Large intestine (tissue), 3 donors: ENCODE measurements around the gene FAM169A. TPM values are rescaled to one million over a fixed set of nuclear protein-coding genes. Genes with fewer than 3 reads are reported as not detected.
"Not testable (repeated sequence)": the region's sequence is repeated elsewhere in the genome, so short reads cannot be mapped to it uniquely, and the experiment has no call there.

Source experiments
- DNase-seq, 2 donors: peaks; one replicate each; pipeline versions ENCODE4 v3.0.0 to v3.0.0-alpha.2; 2013
- H3K27ac ChIP-seq: one replicate; pipeline ENCODE4 v1.5.1; 2013; ENCODE audit warnings: low read length
- H3K27me3 ChIP-seq: 2 replicates; pipeline ENCODE4 v1.6.1; 2013; ENCODE audit warnings: low read length; ENCODE audit not compliant: control insufficient read depth, insufficient read depth
- H3K36me3 ChIP-seq: 2 replicates; pipeline ENCODE4 v1.6.1; 2013; ENCODE audit warnings: low read length; ENCODE audit not compliant: control insufficient read depth, insufficient read depth
- H3K4me1 ChIP-seq: one replicate; pipeline ENCODE4 v1.6.1; 2013; ENCODE audit warnings: low read length; ENCODE audit not compliant: control insufficient read depth, insufficient read depth
- H3K4me3 ChIP-seq: one replicate; pipeline ENCODE4 v1.5.1; 2013; ENCODE audit warnings: low read length
- H3K9me3 ChIP-seq: one replicate; pipeline ENCODE4 v1.6.1; 2013; ENCODE audit warnings: mild to moderate bottlenecking, low read depth, low read length, moderate library complexity; ENCODE audit not compliant: control insufficient read depth
- WGBS: methylation state at CpG from one replicate; pipeline ENCODE4 v1.1.5; 2013; ENCODE audit warnings: low lambda C conversion rate; ENCODE audit not compliant: insufficient coverage; 5-methylcytosine and 5-hydroxymethylcytosine counted together
- polyA plus RNA-seq: library from polyadenylated mRNA; unstranded; fragments of 120-200 nt; gene quantifications from one replicate; pipeline ENCODE4 v1.2.1, GENCODE V29; 2013

FAM169A gene
- polyA plus RNA-seq, 1 donor: 3.7 TPM

- Histone ChIP-seq H3K4me1 (peaks cover 12% of the 10 kb centered on the region), H3K27me3 (peaks cover 19% of the 10 kb centered on the region)
- not testable (repeated sequence) for DNase-seq, H3K4me3 ChIP-seq, H3K27ac ChIP-seq, H3K9me3 ChIP-seq, H3K36me3 ChIP-seq
- no CpG with 5 or more reads among the region's 10 CpGs for WGBS
Observed at GRCh38 chr5:74869414-74869813, 3.2 kb upstream of the FAM169A start.

- Histone ChIP-seq H3K27me3 (peaks cover 25% of the 10 kb centered on the region), H3K36me3 (no peaks in the 10 kb centered on the region), H3K9me3 (peaks cover 3% of the 10 kb centered on the region), H3K4me1 (peaks cover 12% of the 10 kb centered on the region), H3K4me3 (peak overlapping the region; percentile 25), H3K27ac (no peak overlapping the region)
- DNase-seq: peak in 1 of 2 donors; percentile 41
- no CpG with 5 or more reads among the region's 37 CpGs for WGBS
Observed at GRCh38 chr5:74866596-74867162, 492 bp upstream of the FAM169A start.

GRCh38 chr5:74865256-74865803, 857 bp downstream of the FAM169A start:
- Histone ChIP-seq H3K4me3 (peak overlapping the region; percentile 61), H3K27ac (no peak overlapping the region), H3K4me1 (peaks cover 12% of the 10 kb centered on the region), H3K36me3 (no peaks in the 10 kb centered on the region), H3K27me3 (peaks cover 25% of the 10 kb centered on the region), H3K9me3 (peaks cover 3% of the 10 kb centered on the region)
- WGBS: no CpG with 5 or more reads among the region's 23 CpGs
- no peak for DNase-seq

- Histone ChIP-seq H3K4me1 (peaks cover 12% of the 10 kb centered on the region), H3K9me3 (peaks cover 3% of the 10 kb centered on the region), H3K36me3 (no peaks in the 10 kb centered on the region), H3K4me3 (peak overlapping the region; percentile 61), H3K27ac (no peak overlapping the region), H3K27me3 (peaks cover 25% of the 10 kb centered on the region)
- WGBS: 40% methylated on average over 2 of the region's 8 CpGs
- peak in 1 of 2 donors; percentile 7 for DNase-seq
Observed at GRCh38 chr5:74864823-74865222, 1.4 kb downstream of the FAM169A start.

- H3K27ac ChIP-seq: no peak overlapping the region
- H3K4me1 ChIP-seq: peaks cover 12% of the 10 kb centered on the region
- no peak overlapping the region for H3K4me3 ChIP-seq
- peaks cover 25% of the 10 kb centered on the region for H3K27me3 ChIP-seq
- 88% methylated on average over 2 of the region's 2 CpGs for WGBS
- no peaks in the 10 kb centered on the region for H3K36me3 ChIP-seq
- H3K9me3 ChIP-seq: peaks cover 3% of the 10 kb centered on the region
- no peak for DNase-seq
Observed at GRCh38 chr5:74863726-74864125, 2.5 kb downstream of the FAM169A start.

- peaks cover 25% of the 10 kb centered on the region for H3K27me3 ChIP-seq
- DNase-seq: no peak
- H3K27ac ChIP-seq: no peak overlapping the region
- H3K4me1 ChIP-seq: peaks cover 12% of the 10 kb centered on the region
- H3K9me3 ChIP-seq: peaks cover 3% of the 10 kb centered on the region
- no peaks in the 10 kb centered on the region for H3K36me3 ChIP-seq
- WGBS: 83% methylated on average over 1 of the region's 2 CpGs
- no peak overlapping the region for H3K4me3 ChIP-seq
Observed at GRCh38 chr5:74862221-74862620, 4.0 kb downstream of the FAM169A start.

- DNase-seq, H3K4me1 ChIP-seq, H3K36me3 ChIP-seq, H3K27me3 ChIP-seq, H3K27ac ChIP-seq, H3K9me3 ChIP-seq, H3K4me3 ChIP-seq: not testable (repeated sequence)
- 88% methylated on average over 1 of the region's 7 CpGs for WGBS
Observed at GRCh38 chr5:74856975-74857374, 9.2 kb downstream of the FAM169A start.

- WGBS: 100% methylated on average over 1 of the region's 2 CpGs
- DNase-seq: no peak
- H3K27me3 ChIP-seq: no peaks in the 10 kb centered on the region
- H3K27ac ChIP-seq: no peak overlapping the region
- no peaks in the 10 kb centered on the region for H3K4me1 ChIP-seq
- no peaks in the 10 kb centered on the region for H3K9me3 ChIP-seq
- H3K4me3 ChIP-seq: no peak overlapping the region
- H3K36me3 ChIP-seq: no peaks in the 10 kb centered on the region
Observed at GRCh38 chr5:74853256-74853655, 12.9 kb downstream of the FAM169A start.

GRCh38 chr5:74851684-74852353, 14.4 kb downstream of the FAM169A start:
- H3K9me3 ChIP-seq: no peaks in the 10 kb centered on the region
- H3K4me3 ChIP-seq: no peak overlapping the region
- H3K27me3 ChIP-seq: no peaks in the 10 kb centered on the region
- DNase-seq: no peak
- no peak overlapping the region for H3K27ac ChIP-seq
- no peaks in the 10 kb centered on the region for H3K36me3 ChIP-seq
- H3K4me1 ChIP-seq: no peaks in the 10 kb centered on the region
- no CpG with 5 or more reads among the region's 4 CpGs for WGBS

GRCh38 chr5:74850789-74851425, 15.3 kb downstream of the FAM169A start:
- H3K36me3 ChIP-seq: no peaks in the 10 kb centered on the region
- no peak overlapping the region for H3K27ac ChIP-seq
- no peaks in the 10 kb centered on the region for H3K27me3 ChIP-seq
- H3K4me1 ChIP-seq: no peaks in the 10 kb centered on the region
- no peak overlapping the region for H3K4me3 ChIP-seq
- no CpG with 5 or more reads among the region's 4 CpGs for WGBS
- no peak for DNase-seq
- no peaks in the 10 kb centered on the region for H3K9me3 ChIP-seq
